K562 (cell line): ENCODE data around the gene AGPAT4. TPM values are rescaled to one million over a fixed set of nuclear protein-coding genes. Genes with fewer than 3 reads are reported as not detected.

Source experiments
- ASH1L ChIP-seq: fragments of 450-650 bp; IDR thresholded peaks from 2 replicates; pipeline ENCODE4 v1.6.1; 2018; ENCODE audit warnings: borderline replicate concordance, mild to moderate bottlenecking, low read depth; ENCODE audit not compliant: partially characterized antibody
- CBFA2T2 ChIP-seq: fragments of 450-650 bp; conservative IDR thresholded peaks from 2 replicates; pipeline ENCODE4 v1.6.1; 2017; ENCODE audit warnings: mild to moderate bottlenecking
- FOSL1 ChIP-seq: fragments of 200-800 bp; sonication (Bioruptor generic); conservative IDR thresholded peaks from 2 replicates; pipeline ENCODE4 v1.6.1; 2016; ENCODE audit warnings: missing genetic modification characterization, missing compliant biosample characterization
- ILK ChIP-seq: fragments of 450-650 bp; IDR thresholded peaks from 2 replicates; pipeline ENCODE4 v1.6.1; 2016; ENCODE audit warnings: missing genetic modification characterization, low read depth, mild to moderate bottlenecking, missing compliant biosample characterization, moderate library complexity, borderline replicate concordance
- MCM3 ChIP-seq: fragments of 450-650 bp; IDR thresholded peaks from 2 replicates; pipeline ENCODE4 v1.6.1; 2016
- MEIS2 ChIP-seq: fragments of 450-650 bp; IDR thresholded peaks from 2 replicates; pipeline ENCODE4 v1.6.1; 2014; ENCODE audit warnings: mild to moderate bottlenecking; ENCODE audit not compliant: partially characterized antibody
- NCOA6 ChIP-seq: fragments of 450-650 bp; IDR thresholded peaks from 2 replicates; pipeline ENCODE4 v1.6.1; 2017; ENCODE audit warnings: mild to moderate bottlenecking
- NR2F6 ChIP-seq: fragments of 450-650 bp; formaldehyde crosslinking; IDR thresholded peaks from 2 replicates; pipeline ENCODE4 v1.4.0; 2020; ENCODE audit warnings: mild to moderate bottlenecking
- RBM17 ChIP-seq: fragments of 200-400 bp; formaldehyde crosslinking; IDR thresholded peaks from 2 replicates; pipeline ENCODE4 v1.6.1; 2017; ENCODE audit warnings: low read depth, mild to moderate bottlenecking, low read length, borderline replicate concordance
- RFX1 ChIP-seq: fragments of 450-650 bp; IDR thresholded peaks from 2 replicates; pipeline ENCODE4 v1.6.1; 2016; ENCODE audit warnings: mild to moderate bottlenecking, moderate library complexity
- SRSF9 ChIP-seq: fragments of 200-400 bp; formaldehyde crosslinking; IDR thresholded peaks from 2 replicates; pipeline ENCODE4 v1.6.1; 2017; ENCODE audit warnings: low read depth, low read length, borderline replicate concordance
- STAT5B ChIP-seq: fragments of 250-450 bp; sonication (Bioruptor Pico); IDR thresholded peaks from 2 replicates; pipeline ENCODE4 v1.8.0; 2021; ENCODE audit warnings: mild to moderate bottlenecking, inconsistent platforms
- TBP ChIP-seq: optimal IDR thresholded peaks from 2 replicates; pipeline ENCODE3; 2011; ENCODE audit warnings: low read depth, low read length, improper control_type of control experiment
- U2AF2 ChIP-seq: fragments of 200-400 bp; formaldehyde crosslinking; optimal IDR thresholded peaks from 2 replicates; pipeline ENCODE3; 2017; ENCODE audit warnings: low read depth, mild to moderate bottlenecking, low read length
- ZKSCAN8 ChIP-seq: fragments of 200-800 bp; sonication (Bioruptor generic); IDR thresholded peaks from 2 replicates; pipeline ENCODE4 v1.6.1; 2016; ENCODE audit warnings: missing genetic modification characterization, missing compliant biosample characterization
- ZNF146 ChIP-seq: IDR thresholded peaks from one replicate; pipeline ENCODE4 v1.6.1; 2018; ENCODE audit warnings: missing compliant biosample characterization; ENCODE audit not compliant: unreplicated experiment
- ZNF589 ChIP-seq: fragments of 200-800 bp; sonication (Bioruptor generic); IDR thresholded peaks from 2 replicates; pipeline ENCODE4 v1.6.1; 2016; ENCODE audit warnings: low read depth, missing genetic modification characterization, missing compliant biosample characterization
- ZNF668 ChIP-seq: fragments of 250-450 bp; sonication (Bioruptor Pico); IDR thresholded peaks from 2 replicates; pipeline ENCODE4 v1.8.0; 2022; ENCODE audit warnings: mild to moderate bottlenecking, inconsistent platforms
- polyA plus RNA-seq, 8 experiments: library from polyadenylated mRNA; depleted of rRNA in 4 of 8; stranded (reverse) in 5 of 8; unstranded in 3 of 8; fragments of >200 nt; fragmentation: Nextera tagmentation in 2 of 8; fragmentation: Illumina TruSeq in 1 of 8; extraction: Ambion mirVana in 2 of 8; extraction: Trizol in 1 of 8; gene quantifications; 2 replicates each; pipeline versions ENCODE4 v1.2.1 to v1.2.3, GENCODE V29; 2011 to 2014; ENCODE audit warnings: inconsistent platforms in 1 of 8, missing spikeins in 1 of 8
- total RNA-seq, 7 experiments: library from RNA; depleted of rRNA in 6 of 7; stranded (reverse); fragments of >200 nt in 6 of 7; fragmentation: Illumina TruSeq in 2 of 7; extraction: Trizol in 2 of 7; gene quantifications; 2 replicates each; pipeline versions ENCODE4 v1.2.1 to v1.2.3, GENCODE V29; 2011 to 2021; ENCODE audit warnings: low replicate concordance in 1 of 7
- TF ChIP-seq, protein P1 (sequence below), 2 experiments: fragments of 450-650 bp; IDR thresholded peaks; 2 replicates each; pipeline ENCODE4 v1.6.1; 2016; ENCODE audit warnings: mild to moderate bottlenecking in 2 of 2, borderline replicate concordance in 1 of 2, low read depth in 1 of 2, moderate library complexity in 1 of 2
- TF ChIP-seq, protein P2 (sequence below): IDR thresholded peaks from 2 replicates; pipeline ENCODE4 v1.6.1; 2011; ENCODE audit warnings: borderline replicate concordance, low read depth, mild to moderate bottlenecking, moderate library complexity, low read length; ENCODE audit not compliant: insufficient read depth, poor library complexity, severe bottlenecking

Gene AGPAT4
- total and polyA plus RNA-seq, 9 of the 15 experiments (the other 6 are each of a cell fraction or from before 2014, with no cell fraction given) = 2.2 to 15.0 (median 5.7) TPM

DNA sequence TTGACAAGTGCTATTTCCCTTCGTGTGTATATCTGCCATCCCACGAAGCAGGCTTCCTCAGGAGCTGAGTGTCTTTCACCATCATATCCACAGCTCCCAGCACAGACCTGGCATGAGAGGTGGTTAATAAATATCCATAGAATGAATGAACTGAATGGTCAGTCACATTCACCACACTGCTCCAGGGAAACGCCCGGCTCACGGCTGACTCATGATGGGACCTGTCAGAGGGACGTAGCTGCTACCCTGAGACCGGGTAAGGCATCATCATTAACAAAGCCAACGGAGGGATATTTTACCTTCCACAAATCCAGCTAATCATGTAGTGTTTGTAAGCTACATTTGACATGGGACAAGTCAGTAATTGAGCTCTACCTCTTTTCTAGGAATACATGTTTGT lies 12.5 kb downstream of the AGPAT4 start (continued):
- TF ChIP-seq, protein P1, sequence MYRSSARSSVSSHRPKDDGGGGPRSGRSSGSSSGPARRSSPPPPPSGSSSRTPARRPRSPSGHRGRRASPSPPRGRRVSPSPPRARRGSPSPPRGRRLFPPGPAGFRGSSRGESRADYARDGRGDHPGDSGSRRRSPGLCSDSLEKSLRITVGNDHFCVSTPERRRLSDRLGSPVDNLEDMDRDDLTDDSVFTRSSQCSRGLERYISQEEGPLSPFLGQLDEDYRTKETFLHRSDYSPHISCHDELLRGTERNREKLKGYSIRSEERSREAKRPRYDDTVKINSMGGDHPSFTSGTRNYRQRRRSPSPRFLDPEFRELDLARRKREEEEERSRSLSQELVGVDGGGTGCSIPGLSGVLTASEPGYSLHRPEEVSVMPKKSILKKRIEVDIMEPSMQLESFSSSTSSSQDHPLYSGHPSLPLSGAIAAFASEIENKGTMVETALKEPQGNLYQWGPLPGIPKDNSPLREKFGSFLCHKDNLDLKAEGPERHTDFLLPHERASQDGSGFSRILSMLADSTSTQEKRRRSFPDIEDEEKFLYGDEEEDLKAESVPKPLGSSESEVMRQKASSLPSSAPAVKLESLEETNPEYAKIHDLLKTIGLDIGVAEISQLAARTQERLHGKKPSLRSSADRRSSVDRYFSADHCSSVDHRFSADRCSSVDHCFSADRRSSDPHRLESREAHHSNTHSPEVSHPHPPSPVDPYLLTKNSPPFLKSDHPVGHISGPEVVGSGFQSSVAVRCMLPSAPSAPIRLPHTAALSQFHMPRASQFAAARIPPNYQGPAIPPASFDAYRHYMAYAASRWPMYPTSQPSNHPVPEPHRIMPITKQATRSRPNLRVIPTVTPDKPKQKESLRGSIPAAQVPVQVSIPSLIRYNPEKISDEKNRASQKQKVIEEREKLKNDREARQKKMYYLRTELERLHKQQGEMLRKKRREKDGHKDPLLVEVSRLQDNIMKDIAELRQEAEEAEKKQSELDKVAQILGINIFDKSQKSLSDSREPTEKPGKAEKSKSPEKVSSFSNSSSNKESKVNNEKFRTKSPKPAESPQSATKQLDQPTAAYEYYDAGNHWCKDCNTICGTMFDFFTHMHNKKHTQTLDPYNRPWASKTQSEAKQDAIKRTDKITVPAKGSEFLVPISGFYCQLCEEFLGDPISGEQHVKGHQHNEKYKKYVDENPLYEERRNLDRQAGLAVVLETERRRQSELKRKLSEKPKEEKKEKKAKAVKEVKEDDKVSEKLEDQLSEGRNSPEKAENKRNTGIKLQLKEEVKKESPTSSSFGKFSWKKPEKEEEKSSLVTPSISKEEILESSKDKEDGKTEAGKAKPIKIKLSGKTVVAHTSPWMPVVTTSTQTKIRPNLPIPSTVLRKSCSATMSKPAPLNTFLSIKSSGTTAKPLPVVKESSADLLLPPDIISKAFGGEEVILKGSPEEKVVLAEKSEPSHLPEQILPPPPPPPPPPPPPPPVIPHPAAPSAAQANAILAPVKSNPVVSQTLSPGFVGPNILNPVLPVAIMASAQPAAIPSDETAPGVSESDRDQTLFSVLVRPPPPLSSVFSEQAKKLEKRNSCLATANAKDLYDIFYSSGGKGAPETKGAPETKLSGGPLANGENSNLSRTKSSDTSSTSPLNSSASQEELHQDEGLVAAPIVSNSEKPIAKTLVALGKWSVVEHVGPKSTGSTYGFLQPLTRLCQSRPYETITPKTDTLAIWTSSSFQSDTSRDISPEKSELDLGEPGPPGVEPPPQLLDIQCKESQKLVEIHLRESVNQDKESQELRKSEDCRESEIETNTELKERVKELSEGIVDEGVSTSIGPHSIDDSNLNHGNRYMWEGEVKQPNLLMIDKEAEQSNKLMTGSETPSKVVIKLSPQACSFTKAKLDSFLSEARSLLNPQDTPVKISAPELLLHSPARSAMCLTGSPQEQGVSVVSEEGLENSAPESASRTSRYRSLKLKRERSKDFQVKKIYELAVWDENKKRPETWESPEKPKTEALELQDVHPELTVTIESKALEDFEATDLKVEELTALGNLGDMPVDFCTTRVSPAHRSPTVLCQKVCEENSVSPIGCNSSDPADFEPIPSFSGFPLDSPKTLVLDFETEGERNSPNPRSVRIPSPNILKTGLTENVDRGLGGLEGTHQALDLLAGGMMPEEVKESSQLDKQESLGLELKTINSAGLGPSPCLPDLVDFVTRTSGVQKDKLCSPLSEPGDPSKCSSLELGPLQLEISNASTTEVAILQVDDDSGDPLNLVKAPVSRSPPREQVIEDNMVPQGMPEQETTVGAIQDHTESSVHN (IDR thresholded peaks at IDR 0.05; ENCODE audit: borderline replicate concordance in 1 of 2, low read depth in 1 of 2) = no peak
- no peak for TF ChIP-seq MCM3
- no peak for TF ChIP-seq ZNF668 (CRISPR knock-in tag)
- no peak for TF ChIP-seq TBP
- no peak for TF ChIP-seq RBM17
- no peak for TF ChIP-seq U2AF2
- no peak for TF ChIP-seq NR2F6 (CRISPR knock-in tag)
- TF ChIP-seq ZNF146 (CRISPR knock-in tag) = no peak
- no peak for TF ChIP-seq CBFA2T2
- TF ChIP-seq RFX1 = no peak
- TF ChIP-seq FOSL1 (tag) = peak; percentile 51
- no peak for TF ChIP-seq ASH1L
- peak; percentile 38 for TF ChIP-seq MEIS2
- TF ChIP-seq, protein P2, sequence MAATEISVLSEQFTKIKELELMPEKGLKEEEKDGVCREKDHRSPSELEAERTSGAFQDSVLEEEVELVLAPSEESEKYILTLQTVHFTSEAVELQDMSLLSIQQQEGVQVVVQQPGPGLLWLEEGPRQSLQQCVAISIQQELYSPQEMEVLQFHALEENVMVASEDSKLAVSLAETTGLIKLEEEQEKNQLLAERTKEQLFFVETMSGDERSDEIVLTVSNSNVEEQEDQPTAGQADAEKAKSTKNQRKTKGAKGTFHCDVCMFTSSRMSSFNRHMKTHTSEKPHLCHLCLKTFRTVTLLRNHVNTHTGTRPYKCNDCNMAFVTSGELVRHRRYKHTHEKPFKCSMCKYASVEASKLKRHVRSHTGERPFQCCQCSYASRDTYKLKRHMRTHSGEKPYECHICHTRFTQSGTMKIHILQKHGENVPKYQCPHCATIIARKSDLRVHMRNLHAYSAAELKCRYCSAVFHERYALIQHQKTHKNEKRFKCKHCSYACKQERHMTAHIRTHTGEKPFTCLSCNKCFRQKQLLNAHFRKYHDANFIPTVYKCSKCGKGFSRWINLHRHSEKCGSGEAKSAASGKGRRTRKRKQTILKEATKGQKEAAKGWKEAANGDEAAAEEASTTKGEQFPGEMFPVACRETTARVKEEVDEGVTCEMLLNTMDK = no peak
- TF ChIP-seq STAT5B (CRISPR knock-in tag) = no peak
- no peak for TF ChIP-seq ZKSCAN8 (CRISPR knock-in tag)
- no peak for TF ChIP-seq SRSF9
- TF ChIP-seq NCOA6 = no peak
- TF ChIP-seq ZNF589 (CRISPR knock-in tag) = no peak
- TF ChIP-seq ILK (tag) = no peak
